SU-DHL-6 (cell line): Measurements from ENCODE around the gene AFF3.

ENCODE experiments used
- EZH2phosphoT487 ChIP-seq: fragments of 200-600 bp; sonication (generic), shearing (Covaris generic); conservative IDR thresholded peaks from 2 replicates; pipeline ENCODE4 v1.6.1; 2018; ENCODE audit warnings: mild to moderate bottlenecking, antibody characterized with exemption, low read length, moderate library complexity, mixed read lengths
- TF ChIP-seq, protein P1 (sequence below): fragments of 200-600 bp; sonication (generic); IDR thresholded peaks from one replicate; pipeline ENCODE4 v1.5.1; 2017; ENCODE audit warnings: antibody characterized with exemption, mild to moderate bottlenecking, low read length, moderate library complexity; ENCODE audit not compliant: insufficient read depth, poor library complexity, severe bottlenecking

DNA sequence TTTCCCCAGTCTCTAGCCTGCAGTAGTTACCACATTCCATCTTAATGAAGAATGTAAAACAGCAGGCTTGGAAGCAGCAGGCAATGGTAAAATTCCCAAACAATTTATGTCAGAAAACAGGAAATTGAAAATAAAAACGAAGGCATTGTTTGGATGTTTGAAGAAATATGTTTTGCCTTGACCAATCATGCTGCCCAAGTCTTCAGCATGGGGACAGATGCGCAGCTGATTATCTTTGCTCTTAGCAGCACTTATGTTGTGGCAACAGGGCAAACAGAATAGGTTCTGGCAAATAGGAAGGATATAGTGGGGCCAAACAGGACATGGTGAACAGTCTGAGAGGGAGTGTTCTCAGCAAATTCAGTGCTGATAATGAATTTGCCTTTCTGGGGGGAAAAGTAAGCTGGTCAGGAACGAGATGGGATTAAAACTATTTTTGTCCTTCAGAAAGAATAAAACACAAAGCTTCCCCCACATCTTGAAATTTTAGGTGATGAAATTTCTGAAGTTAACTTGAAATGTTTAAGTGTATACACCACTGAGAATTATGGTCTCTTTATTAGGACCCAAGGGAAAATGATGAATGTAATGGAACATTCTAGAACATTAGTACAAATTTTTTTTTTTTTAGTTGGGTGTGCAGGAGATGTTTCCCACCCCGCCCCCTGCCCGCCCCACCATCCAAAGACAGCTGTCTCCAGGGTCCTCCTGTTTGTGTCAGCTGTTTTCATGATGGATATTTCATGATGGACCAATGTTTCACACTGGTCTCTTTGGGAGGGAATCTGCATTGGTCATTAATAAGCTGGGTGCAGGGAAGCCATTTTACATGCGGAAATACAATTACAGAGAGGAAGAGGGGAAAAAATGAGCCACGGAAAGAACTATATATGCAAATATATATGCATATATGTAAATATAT is 413.0 kb downstream of the AFF3 start:
- TF ChIP-seq, protein P1, sequence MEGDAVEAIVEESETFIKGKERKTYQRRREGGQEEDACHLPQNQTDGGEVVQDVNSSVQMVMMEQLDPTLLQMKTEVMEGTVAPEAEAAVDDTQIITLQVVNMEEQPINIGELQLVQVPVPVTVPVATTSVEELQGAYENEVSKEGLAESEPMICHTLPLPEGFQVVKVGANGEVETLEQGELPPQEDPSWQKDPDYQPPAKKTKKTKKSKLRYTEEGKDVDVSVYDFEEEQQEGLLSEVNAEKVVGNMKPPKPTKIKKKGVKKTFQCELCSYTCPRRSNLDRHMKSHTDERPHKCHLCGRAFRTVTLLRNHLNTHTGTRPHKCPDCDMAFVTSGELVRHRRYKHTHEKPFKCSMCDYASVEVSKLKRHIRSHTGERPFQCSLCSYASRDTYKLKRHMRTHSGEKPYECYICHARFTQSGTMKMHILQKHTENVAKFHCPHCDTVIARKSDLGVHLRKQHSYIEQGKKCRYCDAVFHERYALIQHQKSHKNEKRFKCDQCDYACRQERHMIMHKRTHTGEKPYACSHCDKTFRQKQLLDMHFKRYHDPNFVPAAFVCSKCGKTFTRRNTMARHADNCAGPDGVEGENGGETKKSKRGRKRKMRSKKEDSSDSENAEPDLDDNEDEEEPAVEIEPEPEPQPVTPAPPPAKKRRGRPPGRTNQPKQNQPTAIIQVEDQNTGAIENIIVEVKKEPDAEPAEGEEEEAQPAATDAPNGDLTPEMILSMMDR = no peak
- no peak for TF ChIP-seq EZH2phosphoT487
